ENCODE data around the gene SAMD5.

SAMD5 gene

GRCh38 chr6:147618927-147619326 lies 110.4 kb downstream of the SAMD5 start:
- no peak for DNase-seq (ENCODE audit: low read depth, low spot score)
